NK-92 (cell line): ENCODE data around the gene PIEZO1.
"Not testable (repeated sequence)": the region's sequence is repeated elsewhere in the genome, so short reads cannot be mapped to it uniquely, and the experiment has no call there.

Experiments used
- DNase-seq: peaks from one replicate; lab custom pipeline; 2025; ENCODE audit not compliant: unreplicated experiment; lab: John Stamatoyannopoulos, UW

The PIEZO1 gene, protein sequence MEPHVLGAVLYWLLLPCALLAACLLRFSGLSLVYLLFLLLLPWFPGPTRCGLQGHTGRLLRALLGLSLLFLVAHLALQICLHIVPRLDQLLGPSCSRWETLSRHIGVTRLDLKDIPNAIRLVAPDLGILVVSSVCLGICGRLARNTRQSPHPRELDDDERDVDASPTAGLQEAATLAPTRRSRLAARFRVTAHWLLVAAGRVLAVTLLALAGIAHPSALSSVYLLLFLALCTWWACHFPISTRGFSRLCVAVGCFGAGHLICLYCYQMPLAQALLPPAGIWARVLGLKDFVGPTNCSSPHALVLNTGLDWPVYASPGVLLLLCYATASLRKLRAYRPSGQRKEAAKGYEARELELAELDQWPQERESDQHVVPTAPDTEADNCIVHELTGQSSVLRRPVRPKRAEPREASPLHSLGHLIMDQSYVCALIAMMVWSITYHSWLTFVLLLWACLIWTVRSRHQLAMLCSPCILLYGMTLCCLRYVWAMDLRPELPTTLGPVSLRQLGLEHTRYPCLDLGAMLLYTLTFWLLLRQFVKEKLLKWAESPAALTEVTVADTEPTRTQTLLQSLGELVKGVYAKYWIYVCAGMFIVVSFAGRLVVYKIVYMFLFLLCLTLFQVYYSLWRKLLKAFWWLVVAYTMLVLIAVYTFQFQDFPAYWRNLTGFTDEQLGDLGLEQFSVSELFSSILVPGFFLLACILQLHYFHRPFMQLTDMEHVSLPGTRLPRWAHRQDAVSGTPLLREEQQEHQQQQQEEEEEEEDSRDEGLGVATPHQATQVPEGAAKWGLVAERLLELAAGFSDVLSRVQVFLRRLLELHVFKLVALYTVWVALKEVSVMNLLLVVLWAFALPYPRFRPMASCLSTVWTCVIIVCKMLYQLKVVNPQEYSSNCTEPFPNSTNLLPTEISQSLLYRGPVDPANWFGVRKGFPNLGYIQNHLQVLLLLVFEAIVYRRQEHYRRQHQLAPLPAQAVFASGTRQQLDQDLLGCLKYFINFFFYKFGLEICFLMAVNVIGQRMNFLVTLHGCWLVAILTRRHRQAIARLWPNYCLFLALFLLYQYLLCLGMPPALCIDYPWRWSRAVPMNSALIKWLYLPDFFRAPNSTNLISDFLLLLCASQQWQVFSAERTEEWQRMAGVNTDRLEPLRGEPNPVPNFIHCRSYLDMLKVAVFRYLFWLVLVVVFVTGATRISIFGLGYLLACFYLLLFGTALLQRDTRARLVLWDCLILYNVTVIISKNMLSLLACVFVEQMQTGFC (N-terminal part only)

DNA sequence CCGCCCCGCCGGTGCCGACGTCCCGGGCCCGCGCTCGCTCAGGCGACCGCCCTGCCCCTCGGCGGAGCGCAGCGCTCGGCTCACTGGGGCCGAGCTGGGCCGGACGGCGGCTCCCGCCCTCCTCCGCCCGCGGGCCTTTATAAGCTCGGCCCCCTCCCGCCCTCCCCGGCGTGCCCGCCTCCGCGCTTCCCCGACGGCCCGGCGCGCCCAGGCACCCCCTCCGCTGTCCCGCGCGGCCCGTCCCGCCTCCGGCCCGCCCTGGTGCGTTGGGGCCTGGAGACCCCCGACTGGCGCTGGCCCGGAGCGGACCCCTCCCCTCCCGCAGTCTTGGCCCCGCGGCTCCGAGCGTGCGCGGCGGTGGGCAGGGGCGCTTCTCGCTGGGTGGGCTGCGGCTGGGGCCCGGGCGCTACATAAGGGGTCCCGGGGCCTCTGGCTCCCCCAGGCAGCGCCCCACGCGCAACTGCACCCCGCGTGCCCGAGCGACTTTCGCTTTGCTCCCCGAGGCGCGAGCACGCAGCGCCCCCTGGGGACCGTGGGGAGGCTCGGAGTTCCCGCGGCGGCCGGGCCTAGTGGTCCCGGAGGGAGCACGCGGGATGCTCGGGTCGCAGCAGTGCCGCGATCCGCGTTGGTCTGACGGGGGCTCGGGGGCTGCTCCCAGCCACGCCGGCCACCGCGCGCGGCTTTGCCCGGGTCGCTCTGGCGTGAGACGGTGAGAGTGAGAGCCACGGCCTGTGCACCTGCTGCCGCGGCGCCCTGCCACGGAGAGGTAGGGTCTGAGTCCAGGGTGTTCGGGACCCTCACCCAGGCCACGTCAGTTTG is at the start of gene PIEZO1:
Gene PIEZO1 (minus strand): TSS at position 115 of the 819 bp plus-strand sequence. CDS start 256 bp downstream, outside the sequence.
- no peak for DNase-seq

DNA sequence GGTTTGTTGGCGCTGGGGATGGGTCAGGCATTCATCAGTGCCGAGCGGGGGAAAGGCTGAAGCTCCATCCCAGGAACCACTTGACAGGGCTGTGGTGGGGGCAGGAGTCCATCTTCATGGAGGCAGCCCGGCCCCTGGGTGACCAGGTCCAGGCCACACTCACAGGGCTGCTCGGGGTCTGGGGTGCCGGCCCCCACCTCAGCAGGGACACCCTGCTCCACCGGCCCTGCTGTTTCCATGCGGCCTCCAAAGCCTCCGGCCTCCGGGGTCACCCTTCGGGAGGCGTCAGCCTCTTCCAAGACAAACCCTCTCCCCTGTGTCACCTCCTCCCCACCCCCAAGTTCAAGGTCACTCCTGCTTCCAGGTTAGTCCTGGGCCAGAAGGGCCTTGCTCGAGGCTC is 49.6 kb upstream of the PIEZO1 start:
- DNase-seq: no peak

DNA sequence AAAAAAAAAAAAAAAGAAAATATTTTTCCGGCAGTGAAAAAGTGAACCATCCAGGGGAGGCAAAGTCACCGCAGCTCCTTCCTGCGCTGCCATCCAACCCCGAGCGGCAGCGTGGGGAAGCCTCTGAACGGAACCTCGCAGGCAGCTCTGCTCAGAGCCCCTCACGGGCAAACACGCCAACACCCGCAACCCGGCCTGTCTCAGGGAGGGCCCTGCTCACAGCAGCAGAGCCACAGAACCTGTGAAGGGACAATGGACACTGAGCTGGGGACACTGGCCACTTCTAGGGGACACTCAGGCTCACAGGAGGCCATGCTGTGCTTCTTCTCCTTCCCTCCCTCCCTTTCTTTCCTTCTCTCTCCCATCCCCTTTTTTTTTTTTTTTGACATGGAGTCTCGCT is 48.1 kb upstream of the PIEZO1 start:
- no peak for DNase-seq

DNA sequence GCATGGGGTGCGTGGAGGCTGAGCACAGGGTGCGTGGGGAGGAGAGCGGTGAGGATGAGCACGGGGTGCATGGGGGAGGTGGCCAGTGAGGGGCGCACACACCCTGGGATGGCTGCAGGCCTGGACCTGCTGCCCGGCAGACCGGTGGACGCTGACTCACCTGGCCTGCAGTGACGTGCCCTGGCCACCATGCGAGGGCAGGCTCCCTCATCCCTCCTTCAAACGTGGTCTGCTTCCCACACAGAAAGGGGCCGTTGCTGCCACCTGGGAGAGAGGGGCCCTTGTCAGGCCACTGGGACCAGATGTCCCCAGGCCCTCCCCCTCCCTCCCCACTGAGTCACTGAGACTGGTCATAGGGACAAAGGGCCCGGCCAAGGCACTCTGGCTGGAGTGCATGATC is 46.8 kb upstream of the PIEZO1 start:
- DNase-seq: no peak

DNA sequence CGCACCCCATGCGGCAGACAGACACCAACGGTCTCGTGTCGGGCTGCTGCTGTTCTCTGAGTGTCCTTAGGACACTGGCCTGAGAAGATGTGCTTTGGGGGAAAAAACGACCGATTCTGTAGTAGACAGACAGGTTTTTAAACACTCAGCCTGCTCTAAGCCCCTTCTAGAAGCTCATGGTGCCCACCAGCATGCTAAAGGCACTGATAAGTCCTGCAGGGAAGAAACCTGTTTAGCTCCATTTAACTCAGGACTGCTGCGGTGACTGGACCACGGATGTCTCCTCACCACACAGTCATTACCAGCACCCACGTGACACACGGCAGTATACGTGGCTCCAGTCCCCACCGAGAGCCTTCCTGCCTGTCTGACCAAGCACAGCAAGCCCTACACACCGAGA is 45.8 kb upstream of the PIEZO1 start:
- no peak for DNase-seq

DNA sequence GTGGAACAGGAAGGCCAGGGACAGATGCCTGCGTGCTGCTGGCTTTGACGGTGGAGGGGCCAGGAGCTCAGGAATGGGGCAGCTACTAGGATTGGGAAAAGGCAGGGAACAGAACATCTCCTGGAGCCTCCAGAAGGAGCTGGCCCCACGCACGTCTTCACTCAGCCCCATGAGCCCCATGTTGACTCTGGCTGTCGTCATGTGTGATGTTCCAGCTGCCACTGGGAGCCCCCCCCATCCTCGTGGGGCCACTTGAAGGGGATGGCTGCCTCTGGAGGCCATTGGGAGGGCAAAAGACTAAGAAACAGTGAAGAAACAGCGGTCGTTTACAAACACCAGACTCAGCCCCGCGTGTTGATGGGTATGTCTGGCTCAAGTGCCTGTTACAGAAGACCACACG is 45.2 kb upstream of the PIEZO1 start:
- no peak for DNase-seq

DNA sequence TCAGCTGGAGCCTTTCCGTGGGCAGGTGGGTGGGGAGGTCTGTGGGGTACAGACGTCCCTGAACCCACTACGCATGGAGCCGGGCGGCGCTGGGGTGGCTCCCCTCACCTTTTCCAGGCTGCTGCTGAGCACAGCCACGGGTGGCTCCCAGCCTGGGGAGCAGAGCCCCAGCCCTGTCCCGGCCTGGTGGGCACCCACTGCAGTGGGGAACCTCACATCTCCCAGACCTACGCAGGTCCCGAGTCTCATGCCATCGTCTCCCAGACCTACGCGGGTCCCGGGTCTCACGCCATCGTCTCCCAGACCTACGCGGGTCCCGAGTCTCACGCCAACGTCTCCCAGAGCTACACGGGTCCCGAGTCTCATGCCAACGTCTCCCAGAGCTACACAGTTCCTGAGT is 43.7 kb upstream of the PIEZO1 start:
- no peak for DNase-seq

DNA sequence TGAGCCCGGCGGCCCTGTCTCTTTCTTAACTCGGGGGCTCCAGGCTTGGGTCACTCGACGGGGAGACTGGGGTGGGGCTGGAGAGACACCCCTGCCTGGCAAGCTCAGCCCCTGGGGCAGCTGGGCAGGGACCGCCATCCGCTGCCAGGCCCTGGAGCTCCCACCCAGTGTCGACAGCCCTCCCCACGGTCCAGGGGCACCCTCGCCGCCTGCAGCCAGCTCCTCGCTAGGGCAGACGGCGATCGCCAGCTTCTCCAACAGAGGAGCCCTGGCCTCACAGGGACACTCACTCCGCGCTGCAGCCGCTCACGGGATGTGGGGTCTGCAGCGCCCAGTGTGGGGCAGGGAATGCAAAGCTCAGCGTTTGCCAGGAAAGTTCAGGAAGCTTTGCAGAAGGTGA is 42.7 kb upstream of the PIEZO1 start:
- no peak for DNase-seq

DNA sequence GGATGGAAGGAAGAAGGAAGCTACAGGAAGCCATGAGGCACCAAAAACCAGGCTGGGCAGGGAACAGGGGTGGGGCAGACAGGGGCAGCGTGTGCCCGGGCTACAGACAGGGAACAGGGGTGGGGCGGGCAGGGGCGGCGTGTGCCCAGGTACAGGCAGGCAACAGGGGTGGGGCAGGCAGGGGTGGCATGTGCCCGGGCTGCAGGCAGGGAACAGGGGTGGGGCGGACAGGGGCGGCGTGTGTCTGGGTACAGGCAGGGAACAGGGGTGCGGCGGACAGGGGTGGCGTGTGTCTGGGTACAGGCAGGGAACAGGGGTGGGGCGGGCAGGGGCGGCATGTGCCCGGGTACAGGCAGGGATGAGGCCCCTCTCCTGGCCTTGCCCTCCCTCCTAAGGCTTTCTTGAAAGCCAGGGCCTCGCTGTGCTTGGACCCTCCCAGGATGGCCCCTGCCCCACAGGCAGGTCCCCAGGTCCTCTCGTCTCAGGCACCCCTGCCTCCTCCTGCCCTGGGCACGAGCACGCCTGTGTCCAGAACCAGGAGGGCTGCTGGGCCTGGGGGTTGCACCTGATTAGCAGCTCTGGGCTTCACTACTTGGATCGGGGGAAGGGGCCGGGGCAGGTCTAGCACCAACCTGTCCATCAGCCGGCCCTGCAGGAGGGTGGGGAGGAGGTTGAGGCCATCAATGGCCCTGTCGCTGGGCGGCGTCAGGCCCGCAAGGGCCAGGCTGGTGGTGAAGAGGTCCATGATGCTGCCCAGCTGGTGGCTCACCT is 41.2 kb upstream of the PIEZO1 start:
- no peak for DNase-seq

DNA sequence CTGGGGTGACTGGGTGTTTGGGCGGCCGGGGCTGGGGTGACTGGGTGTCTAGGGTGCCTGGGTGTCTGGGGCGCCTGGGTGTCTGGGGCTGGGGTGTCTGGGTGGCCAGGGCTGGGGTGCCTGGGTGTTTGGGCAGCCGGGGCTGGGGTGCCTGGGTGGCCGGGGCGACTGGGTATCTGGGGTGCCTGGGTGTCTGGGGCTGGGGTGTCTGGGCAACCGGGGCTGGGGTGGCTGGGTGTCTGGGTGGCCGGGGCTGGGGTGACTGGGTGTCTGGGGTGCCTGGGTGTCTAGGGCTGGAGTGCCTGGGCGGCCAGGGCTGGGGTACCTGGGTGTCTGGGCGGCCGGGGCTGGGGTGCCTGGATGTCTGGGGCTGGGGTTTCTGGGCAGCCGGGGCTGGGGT is 40.1 kb upstream of the PIEZO1 start:
- no peak for DNase-seq

DNA sequence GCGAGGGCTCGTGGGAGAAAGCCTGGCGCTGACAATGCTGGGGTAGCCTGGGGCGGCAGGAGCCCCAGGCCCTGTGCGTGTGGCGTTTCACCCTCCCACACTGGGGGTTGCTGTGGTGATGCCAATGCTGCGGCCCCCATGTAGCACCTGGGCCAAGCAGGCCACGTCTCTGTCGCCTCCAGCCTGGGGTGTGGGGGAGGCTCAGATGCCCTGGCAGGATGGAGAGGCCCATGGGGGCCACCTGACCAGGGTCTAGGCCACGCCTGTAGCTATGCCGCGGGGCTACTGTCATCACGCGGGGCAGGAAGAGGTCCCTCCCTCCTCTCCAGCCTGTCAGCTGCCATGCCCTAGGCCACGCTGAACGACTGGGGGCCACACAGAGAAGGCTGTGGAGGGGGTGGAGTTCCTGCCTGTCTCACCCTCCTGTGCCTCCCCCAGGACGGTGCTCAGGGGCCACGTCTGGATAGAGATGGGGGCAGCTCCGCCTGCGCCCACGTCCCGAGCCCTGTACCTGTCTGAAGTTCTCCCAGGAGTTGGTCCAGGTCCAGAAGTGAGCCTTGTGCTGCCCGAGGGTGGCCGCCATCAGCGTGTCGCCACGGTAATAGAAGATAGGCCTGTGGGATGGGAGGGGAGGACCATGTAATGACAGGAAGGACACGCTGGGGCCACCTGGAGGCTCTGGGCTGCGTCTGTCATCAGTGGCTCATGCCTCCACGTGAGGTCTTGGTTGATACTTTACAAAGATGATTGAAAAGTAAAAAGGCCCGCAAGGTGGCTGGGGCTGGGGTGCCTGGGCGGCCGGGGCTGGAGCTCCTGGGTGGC is 39.4 kb upstream of the PIEZO1 start:
- DNase-seq: no peak

DNA sequence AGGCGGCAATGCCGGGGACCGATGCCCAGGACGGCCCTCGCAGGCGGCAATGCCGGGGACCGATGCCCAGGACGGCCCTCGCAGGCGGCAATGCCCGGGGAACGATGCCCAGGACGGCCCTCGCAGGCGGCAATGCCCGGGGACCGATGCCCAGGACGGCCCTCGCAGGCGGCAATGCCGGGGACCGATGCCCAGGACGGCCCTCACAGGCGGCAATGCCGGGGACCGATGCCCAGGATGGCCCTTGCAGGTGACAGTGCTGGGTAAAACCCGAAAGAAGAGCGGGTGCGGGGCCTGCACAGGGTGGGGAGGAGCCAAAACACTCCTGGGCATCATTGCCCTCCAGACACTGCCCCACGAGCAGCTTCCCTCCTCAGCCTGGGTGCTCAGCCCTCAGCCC is 38.6 kb upstream of the PIEZO1 start:
- not testable (repeated sequence) for DNase-seq

DNA sequence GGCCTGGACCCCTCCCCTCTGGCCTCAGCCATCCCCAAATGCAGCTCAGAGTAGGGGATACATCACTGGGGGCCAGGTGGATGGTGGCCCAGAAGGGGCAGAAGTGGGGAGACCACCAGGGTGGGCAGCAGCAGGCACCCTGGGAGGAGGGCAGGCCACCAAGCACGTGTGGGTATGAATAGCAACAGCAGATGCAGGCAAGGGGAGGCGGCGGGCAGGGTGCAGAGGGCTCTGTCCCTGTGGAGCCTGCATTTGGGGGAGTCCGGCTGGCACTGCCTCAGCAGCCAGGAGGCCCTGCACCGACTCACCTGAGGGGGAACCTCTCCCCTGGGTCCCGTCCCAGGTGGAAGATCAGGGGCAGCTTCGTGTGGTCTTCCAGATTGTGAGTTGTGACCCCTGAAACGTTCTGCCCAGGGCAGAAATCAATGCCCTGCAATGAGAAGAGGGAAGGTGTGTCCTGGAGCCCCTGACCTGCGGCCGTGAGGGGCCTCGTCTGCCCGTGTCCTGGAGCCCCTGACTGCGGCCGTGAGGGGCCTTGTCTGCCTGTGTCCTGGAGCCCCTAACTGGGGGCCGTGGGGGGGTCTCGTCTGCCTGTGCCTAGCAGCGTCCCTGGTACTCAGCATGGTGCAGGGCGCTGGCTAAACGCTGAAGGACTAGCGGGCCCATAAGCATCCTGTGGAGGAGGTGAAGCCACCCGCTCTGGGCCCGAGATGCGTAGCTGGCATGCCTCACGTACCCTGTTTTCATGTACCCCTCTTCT is 37.4 kb upstream of the PIEZO1 start:
- DNase-seq: no peak

DNA sequence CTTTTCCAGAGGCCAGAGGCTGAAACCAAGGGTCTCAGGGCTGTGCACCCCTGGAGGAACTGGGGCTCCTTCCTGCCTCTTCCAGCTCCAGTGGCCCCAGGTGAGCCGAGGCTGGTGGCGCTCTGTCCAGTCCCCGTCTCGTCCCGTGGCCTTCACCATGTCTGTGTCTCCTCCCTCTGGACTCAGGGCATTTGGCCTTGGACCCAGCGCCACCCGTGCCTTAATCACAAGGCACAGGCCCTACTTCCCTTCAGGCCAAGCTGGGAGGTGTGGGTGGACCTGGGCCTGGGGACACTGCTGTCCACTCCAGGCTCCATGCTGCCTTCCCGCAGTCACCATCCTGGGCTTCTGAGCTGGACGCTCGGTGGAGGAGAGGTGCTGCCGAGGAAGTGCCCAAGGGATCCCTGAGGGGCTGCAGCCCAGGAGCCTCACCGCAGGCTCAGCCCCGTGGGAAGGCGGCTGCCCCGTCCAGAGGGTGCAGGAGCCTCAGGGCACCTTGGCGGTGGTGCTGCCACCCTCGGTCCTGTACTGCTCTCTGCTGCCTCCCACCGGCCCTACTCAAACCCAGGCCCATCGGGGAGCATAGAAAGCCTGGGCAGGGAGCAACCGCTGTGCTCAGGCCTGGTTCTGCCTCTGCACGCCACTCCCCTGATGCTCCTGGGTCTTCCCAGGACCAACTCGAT is 36.3 kb upstream of the PIEZO1 start:
- DNase-seq: no peak

DNA sequence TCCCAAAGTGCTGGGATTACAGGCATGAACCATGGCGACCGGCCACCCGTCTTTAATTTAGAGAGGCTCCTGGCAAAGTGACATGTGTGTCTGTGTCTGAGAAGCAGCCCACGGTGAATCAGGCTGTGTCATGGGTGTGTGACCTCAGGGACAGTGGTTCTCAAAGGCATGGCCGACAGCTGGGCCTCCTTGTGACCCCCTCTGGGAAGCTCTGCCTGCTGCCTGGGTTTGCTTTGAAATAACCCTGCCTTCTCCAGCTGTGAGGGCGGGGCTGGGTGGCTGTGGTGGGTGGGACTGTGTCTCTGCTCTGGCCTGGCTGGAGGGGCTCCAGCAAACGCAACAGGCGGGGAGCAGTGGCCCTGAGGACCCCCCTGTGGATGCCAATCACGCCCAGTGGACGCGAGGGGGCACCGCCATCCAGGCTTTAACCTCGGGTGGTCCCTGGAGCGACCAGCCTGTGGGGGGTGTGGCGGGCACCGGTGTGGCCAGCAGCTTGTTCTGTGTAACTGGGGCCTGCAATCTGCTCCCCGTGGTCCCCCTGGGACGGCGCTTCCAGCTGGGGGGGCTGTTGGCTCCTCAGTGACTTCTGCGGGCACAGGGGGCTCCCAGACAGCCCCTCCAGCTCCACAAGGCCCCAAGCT is 35.5 kb upstream of the PIEZO1 start:
- DNase-seq: no peak

DNA sequence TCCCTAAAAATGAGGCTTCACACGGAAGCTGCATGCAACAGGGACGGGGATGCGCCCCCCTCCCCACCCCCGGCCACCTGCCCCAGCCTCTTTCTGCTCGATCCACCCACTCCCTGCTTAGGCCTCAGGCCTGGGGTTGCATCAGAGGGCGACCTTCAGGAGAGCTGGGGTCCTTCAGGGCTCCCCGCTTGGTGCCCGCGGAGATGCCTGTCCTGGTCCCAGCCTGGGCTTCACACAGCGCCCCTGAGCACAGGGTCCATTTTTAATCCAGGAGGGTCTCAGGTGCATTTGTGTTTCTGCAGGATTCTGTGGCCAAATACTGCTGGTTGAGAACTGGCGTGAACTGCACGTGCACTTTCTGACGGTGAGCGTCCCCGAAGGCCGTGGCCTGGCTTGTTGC is 34.1 kb upstream of the PIEZO1 start:
- no peak for DNase-seq

DNA sequence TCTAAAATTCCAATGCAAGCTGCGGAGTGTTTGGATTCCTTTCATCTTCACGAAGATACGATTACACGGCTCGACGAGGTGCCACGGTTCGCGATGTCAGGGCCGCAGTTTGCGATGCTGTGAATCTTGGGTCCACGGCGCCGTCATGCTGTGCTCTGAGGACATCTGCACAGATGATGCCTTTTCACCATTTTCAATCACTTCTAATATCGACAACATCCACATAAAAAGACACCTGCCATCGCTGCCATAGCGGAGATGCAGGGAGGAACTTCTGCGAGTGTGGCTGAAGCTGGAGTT is 33.5 kb upstream of the PIEZO1 start:
- DNase-seq: no peak
